GM19240 (cell line): ENCODE measurements around the gene MAST4.

Source experiments
- DNase-seq: peaks from one replicate; pipeline ENCODE4 v3.0.0; 2011; ENCODE audit warnings: low spot score; ENCODE audit not compliant: insufficient read length

The MAST4 gene

DNA sequence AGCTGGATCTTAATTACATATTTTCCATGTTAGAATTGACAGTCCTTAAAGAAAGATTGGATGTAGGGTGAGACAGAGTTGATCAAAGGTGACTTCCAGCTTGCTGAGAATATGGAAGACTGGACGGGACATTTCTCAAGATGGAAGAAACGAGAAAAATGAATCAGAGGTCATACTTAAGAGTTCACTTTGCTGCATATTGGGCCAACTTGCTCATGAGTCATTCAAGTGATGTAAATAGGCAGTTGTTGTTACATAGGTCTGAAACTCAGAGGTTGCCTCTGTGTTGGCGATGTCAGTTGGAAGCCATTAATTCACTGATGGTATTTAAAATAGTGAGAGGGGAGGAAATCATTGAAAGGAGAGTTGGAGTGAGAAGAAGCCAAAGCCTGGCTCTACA is 467.6 kb downstream of the MAST4 start:
- DNase-seq = no peak

GRCh38 chr5:67065237-67065636 is 469.0 kb downstream of the MAST4 start:
- DNase-seq = no peak

DNA sequence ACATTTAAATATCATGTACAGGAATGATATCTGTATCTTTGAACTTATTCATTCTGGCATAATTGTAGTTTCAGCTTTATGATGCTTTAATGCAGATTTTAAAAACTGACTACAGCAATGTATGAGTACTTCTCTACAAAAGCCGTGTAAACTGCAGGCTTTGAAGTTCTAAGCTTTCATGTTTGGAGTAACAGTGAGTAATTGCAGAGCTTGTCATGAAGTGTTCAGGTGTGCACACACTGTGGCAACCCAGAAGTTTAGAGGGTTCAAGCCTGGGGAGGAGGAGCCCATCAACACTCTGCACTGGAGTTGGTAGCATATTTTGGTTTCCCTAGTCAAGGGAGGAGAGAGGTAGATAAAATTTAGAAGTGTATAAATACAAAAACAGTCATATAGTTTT is 469.5 kb downstream of the MAST4 start:
- DNase-seq = no peak

- no peak for DNase-seq
These were observed 470.6 kb downstream of the MAST4 start for GRCh38 chr5:67066815-67067214.

DNA sequence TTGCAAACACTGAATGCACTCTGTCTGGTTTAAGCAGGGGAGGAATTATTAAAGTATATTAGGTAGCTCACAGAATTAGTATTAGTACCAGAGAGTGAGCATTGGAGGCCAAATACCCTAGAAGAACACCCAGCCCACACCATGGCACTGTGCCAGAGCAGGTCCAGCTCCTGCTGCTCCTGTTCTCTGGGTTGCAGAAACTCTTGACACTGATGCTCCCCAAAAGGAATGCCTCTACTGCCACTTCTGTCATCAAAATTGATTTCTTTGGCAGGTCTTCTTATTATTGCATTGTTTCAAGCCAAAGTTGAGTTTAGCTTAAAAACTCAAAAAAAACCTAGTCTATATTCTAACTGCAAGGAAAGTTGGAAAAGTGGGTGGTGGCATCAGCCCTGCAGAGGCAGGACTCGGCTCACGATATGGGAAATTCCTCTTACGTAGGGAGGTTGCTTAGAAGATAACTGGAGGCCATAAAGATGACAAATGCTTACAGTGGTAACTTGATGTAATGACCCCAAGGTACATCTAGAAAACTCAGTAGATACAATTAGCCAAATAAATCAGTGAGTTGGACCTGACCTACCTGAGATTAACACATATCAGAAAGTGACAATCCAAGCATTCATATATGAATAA is 477.0 kb downstream of the MAST4 start:
- no peak for DNase-seq

DNA sequence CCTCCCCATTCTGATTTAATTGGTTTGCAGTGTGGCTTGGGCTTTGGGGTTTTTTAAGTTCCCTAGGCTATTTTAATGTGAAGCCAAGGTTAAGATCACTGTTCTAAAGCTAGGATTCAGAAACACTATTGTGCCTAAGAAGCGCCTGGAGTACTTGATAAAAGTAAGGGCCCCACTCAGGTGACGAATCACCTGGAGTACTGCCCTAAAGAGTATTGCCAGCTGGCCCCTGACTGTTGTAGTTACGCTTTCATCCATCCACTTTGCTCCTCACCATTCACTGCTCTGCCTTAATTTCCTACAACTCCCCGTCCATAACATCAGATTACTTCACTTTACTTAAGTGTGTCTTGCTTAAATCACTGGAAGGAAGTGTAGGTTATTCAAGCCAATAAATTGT is 481.1 kb downstream of the MAST4 start:
- no peak for DNase-seq

- no peak for DNase-seq
These were observed 485.1 kb downstream of the MAST4 start for GRCh38 chr5:67081261-67081660.

- no peak for DNase-seq
These were observed 486.7 kb downstream of the MAST4 start for GRCh38 chr5:67082941-67083340.

DNA sequence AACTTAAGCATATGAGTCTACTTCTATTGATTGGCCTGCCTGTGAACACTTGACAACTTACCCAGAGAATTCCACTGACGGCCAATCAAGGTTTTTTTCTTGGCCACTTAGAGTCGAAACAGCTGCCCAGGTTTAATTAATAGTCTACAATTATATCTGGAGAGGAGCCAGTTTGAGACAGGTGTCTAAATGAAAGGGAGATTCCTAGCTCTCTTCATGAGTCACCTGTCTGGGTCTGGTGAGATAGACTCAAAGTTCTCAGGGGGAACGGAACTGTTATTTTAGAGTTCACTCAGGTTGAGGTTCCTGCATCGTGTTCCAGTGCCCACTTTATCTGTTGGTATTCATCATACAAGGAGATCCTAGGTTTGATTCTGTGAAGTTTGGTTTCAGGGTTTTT is 489.4 kb downstream of the MAST4 start:
- no peak for DNase-seq

DNA sequence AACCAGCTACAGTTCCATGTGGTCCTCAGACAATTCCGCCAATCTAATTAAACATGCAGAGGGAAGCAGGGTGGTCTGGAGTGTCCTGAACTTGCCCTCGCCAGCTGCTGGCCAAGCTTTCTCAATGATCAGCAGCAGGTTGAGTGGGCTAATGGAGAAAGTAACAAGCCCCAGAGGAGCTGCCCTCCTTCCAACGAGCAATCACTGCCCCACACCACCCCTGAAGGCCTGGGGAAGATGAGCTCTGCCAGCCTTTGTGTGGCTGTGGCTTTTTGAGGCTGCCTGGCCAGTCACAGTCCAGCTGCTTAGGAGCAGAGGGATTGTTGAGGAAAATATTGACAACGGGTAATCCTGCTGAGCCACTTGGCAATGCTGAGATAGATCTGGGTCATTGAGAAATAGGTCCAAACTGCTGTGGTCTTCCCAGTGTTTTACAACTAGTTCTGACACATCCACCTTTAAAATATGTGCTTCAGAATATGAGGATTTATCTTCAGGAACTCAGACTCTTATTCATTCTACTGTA is 493.1 kb downstream of the MAST4 start:
- no peak for DNase-seq

DNA sequence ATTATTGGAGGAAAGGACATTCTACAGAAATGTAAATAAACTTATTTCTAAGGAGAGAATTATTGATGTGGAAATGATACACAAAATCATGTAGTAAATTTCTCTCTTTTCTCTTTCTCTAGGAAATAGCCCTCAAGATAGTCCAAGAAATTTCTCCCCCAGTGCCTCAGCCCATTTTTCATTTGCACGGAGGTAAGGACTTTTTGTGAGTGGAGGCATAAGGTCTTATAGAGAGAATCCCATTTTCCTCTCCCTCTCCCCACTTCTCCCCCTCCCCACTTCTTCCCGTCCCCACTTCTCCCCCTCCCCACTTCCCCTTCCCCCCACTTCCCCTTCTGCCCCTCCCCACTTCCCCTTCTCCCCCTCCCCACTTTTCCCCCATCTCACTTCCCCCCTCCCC is 493.8 kb downstream of the MAST4 start:
- no peak for DNase-seq

DNA sequence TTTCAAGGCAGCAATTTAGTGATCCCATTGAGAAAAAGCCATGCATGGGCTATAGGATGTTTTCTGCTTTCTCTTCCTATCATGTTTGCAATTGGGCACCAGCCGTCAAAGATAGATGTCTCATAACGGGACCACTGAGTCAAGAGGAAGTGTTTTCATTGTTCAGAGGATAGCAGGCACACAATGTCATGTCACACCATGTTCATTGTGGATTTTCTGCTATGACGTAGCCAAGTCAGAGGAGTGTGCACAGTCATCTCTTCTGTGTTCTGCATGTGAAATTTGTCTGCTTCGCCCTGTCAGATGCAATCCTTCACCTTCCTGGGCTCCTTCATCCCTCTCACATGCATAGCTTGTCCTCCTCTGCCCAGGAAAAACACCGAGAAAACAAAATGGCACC is 494.4 kb downstream of the MAST4 start:
- DNase-seq = no peak

DNA sequence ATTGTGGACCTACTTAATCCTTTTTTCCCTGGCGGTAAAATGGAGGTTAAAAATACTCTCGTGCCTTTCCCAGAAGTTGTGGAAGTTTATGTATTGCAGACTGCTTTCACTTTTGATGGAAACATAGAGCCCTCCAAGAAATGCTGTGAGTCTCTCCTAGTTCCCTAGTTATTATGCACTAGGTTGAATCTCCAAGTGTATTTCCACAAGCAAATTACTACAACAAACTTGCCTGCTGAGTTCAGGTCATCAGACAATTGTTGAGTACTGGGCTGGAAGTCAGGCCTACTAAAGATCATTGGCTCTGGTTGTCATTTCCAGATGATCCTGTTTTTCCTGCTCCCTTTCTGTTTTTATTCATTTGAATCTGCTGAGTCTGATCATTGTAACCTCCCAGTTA is 496.3 kb downstream of the MAST4 start:
- no peak for DNase-seq

DNA sequence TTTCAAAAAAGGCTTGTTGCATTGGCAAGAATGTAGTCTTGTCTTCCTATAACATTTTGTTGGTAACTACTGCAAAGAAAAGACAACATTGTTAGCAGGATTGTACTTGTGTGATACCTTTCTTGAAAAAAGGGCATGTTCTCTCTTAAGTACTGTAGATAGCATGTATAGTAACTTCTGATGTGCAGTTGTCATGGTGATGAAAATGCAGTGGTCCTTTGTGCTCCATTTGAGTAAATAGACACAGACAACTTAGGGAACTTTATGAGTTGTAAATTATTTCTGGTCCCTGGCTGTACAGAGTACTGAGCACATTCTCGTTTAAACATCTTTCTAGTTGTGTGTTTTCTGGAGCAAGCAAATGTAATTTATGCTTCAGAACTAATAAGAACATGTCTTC is 497.1 kb downstream of the MAST4 start:
- no peak for DNase-seq

GRCh38 chr5:67094476-67095300 is 498.5 kb downstream of the MAST4 start:
- DNase-seq = no peak

- DNase-seq = no peak
These were observed 499.4 kb downstream of the MAST4 start for GRCh38 chr5:67095346-67096171.

- no peak for DNase-seq
These were observed 502.5 kb downstream of the MAST4 start for GRCh38 chr5:67098656-67099055.

DNA sequence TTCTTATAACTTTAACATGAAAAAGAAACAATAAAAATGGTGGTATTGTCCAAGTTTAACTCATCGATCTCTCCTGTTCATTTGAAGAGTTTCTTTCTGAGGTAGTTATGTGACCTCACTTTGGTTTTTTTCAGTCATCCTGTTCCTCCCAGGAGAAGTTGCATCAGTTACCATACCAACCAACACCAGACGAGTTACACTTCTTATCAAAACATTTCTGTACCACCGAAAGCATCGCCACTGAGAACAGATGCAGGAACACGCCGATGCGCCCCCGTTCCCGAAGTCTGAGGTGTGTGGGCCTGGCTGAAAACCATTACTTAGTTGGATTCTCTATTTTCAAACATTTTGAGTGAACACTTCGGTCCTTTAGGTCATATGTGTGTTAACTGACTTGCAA is 504.1 kb downstream of the MAST4 start:
- DNase-seq = no peak

- DNase-seq = no peak
These were observed 506.5 kb downstream of the MAST4 start for GRCh38 chr5:67102708-67103107.

DNA sequence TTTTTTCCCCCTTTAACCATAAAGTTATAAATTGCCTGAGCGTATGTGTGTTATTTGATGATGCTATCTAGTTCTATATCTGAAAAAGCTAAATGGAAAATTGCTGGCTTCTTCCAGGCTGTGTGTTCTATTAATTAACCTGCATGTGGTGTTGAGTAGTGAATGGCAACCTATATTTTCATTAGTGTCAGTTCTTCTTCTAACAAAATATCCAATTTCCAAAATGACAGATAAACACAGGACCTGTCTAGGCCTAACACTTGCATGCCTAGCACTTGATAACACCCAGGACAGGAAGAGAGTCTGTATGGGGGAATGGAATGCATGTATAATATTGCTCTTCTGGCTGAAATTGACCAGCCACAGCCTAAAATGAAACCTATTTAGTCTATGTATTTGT is 508.7 kb downstream of the MAST4 start:
- DNase-seq = no peak

GRCh38 chr5:67105270-67105669 is 509.1 kb downstream of the MAST4 start:
- DNase-seq = no peak
